ENCODE results near the gene PUM1.

Gene PUM1

GRCh38 chr1:30887485-30888315 lies 177.8 kb downstream of the PUM1 start:
- H3K27ac ChIP-seq (ENCODE audit: low read depth, low read length) = peak overlapping the region; percentile 11; the same call in 1 of the 2 replicates
- no peaks in the 10 kb centered on the region for H3K36me3 ChIP-seq (ENCODE audit: control insufficient read depth, insufficient read depth, low read length)
- peak overlapping the region; percentile 58 for H3K9ac ChIP-seq (ENCODE audit: low read length)
- H3K4me3 ChIP-seq (ENCODE audit: low read depth, low read length) = no peak overlapping the region
- no peaks in the 10 kb centered on the region for H3K9me3 ChIP-seq (ENCODE audit: control insufficient read depth, insufficient read depth, low read depth, low read length)
- H3K27me3 ChIP-seq (ENCODE audit: control insufficient read depth, insufficient read depth, low read length) = no peaks in the 10 kb centered on the region
- H3K4me1 ChIP-seq (ENCODE audit: control insufficient read depth, insufficient read depth, low read length) = peaks cover 22% of the 10 kb centered on the region

DNA sequence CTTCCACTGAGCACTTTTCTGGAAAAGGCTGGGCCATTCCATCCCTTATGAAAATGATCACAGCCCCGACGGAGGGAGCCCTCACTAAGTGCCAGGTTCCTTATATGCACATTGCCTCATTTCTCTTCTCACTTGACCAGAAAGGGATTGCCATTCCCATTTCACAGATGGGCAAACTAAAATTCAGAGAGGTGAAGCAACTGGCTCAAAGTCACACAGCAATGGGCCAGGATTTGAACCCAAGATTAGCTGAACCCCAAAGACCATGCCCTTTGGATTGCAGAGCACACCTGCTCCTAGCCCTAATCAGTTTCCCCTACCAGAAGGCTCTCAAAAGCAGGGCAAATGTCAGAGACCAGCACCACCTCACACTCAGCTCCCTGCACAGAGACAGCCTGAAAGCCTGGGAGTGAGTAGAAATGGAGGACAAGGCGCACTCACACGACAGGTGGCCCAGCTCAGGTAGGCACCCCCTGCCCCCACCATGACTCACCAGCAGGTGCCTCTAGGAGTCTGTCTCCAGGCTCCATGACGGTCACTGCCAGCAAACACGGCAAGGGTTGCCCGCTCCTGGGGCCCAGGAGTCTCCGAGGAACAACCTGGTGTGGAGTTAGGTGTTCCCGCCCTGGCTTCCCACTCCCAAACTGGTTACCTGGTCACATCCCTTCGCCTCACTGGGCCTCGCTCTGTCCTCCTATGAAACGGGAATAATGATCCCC lies 178.6 kb downstream of the PUM1 start:
- H3K9me3 ChIP-seq (ENCODE audit: control insufficient read depth, insufficient read depth, low read depth, low read length) = no peaks in the 10 kb centered on the region
- H3K9ac ChIP-seq (ENCODE audit: low read length) = peak overlapping the region; percentile 58

DNA sequence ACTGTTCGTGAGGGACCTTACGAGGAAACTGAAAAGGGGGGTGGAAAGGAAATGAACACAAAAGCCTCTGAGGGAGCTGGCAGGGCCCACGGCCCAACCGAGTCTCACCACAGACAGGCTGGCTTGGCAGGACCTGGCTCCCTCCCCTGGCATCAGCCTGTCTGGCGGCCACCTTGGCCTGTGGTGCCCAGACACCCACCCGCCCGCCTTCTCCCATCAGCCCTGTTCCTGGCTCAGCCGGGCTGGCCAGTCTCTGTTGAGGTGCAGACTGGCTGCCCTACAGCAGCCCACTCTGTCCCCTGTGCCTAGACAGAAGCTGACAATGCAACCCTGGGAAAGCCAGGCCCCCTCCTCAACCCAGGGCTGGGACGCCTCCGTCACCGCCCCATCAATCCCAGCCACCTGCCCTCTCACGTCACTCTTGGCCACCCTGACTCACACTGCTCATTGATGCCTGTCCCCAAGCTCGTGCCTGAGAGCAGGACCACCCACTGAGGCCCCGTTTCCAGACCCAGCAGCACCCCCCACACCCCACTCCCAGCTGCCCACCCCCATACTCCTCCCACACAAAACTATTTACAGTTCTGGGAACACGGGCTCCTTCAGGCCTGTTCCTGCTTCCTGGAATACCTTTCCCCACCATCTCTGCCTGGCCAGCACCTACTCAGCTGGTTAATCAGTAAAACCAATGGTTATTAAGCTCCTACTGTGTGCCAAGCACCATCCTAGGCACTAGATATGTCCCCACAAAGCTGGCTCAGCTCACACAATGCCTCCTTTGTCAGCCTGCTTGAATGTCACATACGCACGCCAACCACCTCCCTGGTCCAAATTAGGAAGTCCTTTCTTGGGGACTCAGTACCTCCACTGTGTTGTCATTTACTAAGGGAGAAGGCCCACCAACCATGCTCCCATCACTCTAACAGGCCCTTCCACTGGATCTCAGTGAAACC lies 179.7 kb downstream of the PUM1 start:
- H3K36me3 ChIP-seq (ENCODE audit: control insufficient read depth, insufficient read depth, low read length) = no peaks in the 10 kb centered on the region
- no peaks in the 10 kb centered on the region for H3K27me3 ChIP-seq (ENCODE audit: control insufficient read depth, insufficient read depth, low read length)
- H3K9me3 ChIP-seq (ENCODE audit: control insufficient read depth, insufficient read depth, low read depth, low read length) = no peaks in the 10 kb centered on the region
- H3K9ac ChIP-seq (ENCODE audit: low read length) = no peak overlapping the region
- no peak overlapping the region for H3K4me3 ChIP-seq (ENCODE audit: low read depth, low read length)
- no peak overlapping the region for H3K27ac ChIP-seq (ENCODE audit: low read depth, low read length)
- peaks cover 26% of the 10 kb centered on the region for H3K4me1 ChIP-seq (ENCODE audit: control insufficient read depth, insufficient read depth, low read length)

More for the DNA sequence above, 178.6 kb downstream of the PUM1 start:
- Histone ChIP-seq H3K36me3 (ENCODE audit: control insufficient read depth, insufficient read depth, low read length) (no peaks in the 10 kb centered on the region), H3K4me3 (ENCODE audit: low read depth, low read length) (no peak overlapping the region), H3K27me3 (ENCODE audit: control insufficient read depth, insufficient read depth, low read length) (no peaks in the 10 kb centered on the region), H3K4me1 (ENCODE audit: control insufficient read depth, insufficient read depth, low read length) (peaks cover 22% of the 10 kb centered on the region), H3K27ac (ENCODE audit: low read depth, low read length) (no peak overlapping the region)

DNA sequence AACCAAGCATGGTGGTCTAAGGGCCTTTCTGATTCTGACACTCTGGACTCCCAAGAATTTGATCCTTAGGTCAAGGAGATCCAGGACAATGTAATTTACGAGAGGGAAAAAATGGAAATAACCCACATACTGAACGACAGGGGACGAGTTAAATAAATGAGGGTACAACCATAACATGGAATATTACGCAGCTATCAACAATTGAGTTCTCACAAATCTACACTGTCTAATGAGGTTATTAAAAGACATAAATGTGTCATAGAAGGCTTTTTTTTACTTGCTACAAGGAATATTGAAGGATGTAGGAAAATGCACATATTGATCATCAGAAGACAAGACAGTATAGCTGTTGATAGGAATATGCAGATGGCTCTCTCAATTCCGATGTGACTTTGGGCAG lies 180.8 kb downstream of the PUM1 start:
- H3K9me3 ChIP-seq (ENCODE audit: control insufficient read depth, insufficient read depth, low read depth, low read length) = no peaks in the 10 kb centered on the region
- no peak overlapping the region for H3K4me3 ChIP-seq (ENCODE audit: low read depth, low read length)
- H3K9ac ChIP-seq (ENCODE audit: low read length) = no peak overlapping the region
- no peaks in the 10 kb centered on the region for H3K36me3 ChIP-seq (ENCODE audit: control insufficient read depth, insufficient read depth, low read length)
- H3K27me3 ChIP-seq (ENCODE audit: control insufficient read depth, insufficient read depth, low read length) = no peaks in the 10 kb centered on the region
- H3K4me1 ChIP-seq (ENCODE audit: control insufficient read depth, insufficient read depth, low read length) = peaks cover 33% of the 10 kb centered on the region
- no peak overlapping the region for H3K27ac ChIP-seq (ENCODE audit: low read depth, low read length)

GRCh38 chr1:30883389-30884172 lies 181.9 kb downstream of the PUM1 start:
- H3K36me3 ChIP-seq (ENCODE audit: control insufficient read depth, insufficient read depth, low read length) = no peaks in the 10 kb centered on the region
- H3K9ac ChIP-seq (ENCODE audit: low read length) = no peak overlapping the region
- H3K4me1 ChIP-seq (ENCODE audit: control insufficient read depth, insufficient read depth, low read length) = peaks cover 29% of the 10 kb centered on the region
- H3K4me3 ChIP-seq (ENCODE audit: low read depth, low read length) = no peak overlapping the region
- H3K9me3 ChIP-seq (ENCODE audit: control insufficient read depth, insufficient read depth, low read depth, low read length) = no peaks in the 10 kb centered on the region
- H3K27me3 ChIP-seq (ENCODE audit: control insufficient read depth, insufficient read depth, low read length) = no peaks in the 10 kb centered on the region
- H3K27ac ChIP-seq (ENCODE audit: low read depth, low read length) = no peak overlapping the region

DNA sequence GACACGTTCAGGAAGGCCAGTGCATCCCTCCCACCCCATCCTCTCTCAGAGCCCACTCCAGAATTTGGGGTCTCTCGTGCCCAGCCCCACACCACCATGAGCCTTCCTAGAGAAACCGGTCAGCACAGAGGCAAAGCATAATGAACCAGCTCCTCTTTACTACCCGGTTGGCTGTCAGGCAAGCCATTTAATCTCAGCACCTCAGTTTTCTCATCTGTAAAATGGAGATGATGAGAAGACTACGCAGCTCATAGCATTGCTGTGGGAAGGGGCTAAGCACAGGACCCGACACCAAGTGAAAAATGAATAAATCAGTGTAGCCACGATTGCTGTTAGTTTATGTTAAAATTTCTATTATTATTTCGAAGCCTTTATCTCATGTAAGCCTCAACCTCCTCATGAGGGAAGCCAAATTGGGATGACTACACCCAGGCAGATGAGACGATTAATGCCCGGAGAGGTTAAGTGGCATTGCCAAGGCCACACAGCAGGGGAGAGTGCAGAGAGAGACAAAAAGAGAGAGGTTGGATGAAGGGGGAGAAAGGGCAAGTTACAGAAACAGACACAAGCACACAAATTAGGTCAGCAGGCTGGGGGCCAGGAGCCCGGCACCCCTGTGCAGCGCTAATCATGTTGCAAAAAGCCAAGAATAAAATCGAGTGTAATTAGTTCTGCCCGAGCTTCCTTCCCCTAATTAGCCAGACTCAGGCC lies 182.7 kb downstream of the PUM1 start:
- Histone ChIP-seq H3K27ac (ENCODE audit: low read depth, low read length) (no peak overlapping the region), H3K27me3 (ENCODE audit: control insufficient read depth, insufficient read depth, low read length) (no peaks in the 10 kb centered on the region), H3K4me1 (ENCODE audit: control insufficient read depth, insufficient read depth, low read length) (peaks cover 23% of the 10 kb centered on the region), H3K4me3 (ENCODE audit: low read depth, low read length) (no peak overlapping the region), H3K36me3 (ENCODE audit: control insufficient read depth, insufficient read depth, low read length) (no peaks in the 10 kb centered on the region), H3K9ac (ENCODE audit: low read length) (no peak overlapping the region), H3K9me3 (ENCODE audit: control insufficient read depth, insufficient read depth, low read depth, low read length) (no peaks in the 10 kb centered on the region)
